HepG2 (cell line): ENCODE results near the gene SLC13A5. TPM values are rescaled to one million over a fixed set of nuclear protein-coding genes. Genes with fewer than 3 reads are reported as not detected.

Experiments
- ATF5 ChIP-seq: sonication (generic); formaldehyde crosslinking; IDR thresholded peaks from 2 replicates; pipeline ENCODE4 v1.4.0; 2020; ENCODE audit warnings: mild to moderate bottlenecking, low read depth, missing genetic modification reagents
- GLMP ChIP-seq: sonication (generic); formaldehyde crosslinking; IDR thresholded peaks from 2 replicates; pipeline ENCODE4 v1.9.0; 2021; ENCODE audit warnings: missing genetic modification reagents, mild to moderate bottlenecking, borderline replicate concordance
- HDAC1 ChIP-seq: sonication (generic); formaldehyde crosslinking; IDR thresholded peaks from 2 replicates; pipeline ENCODE4 v1.5.1; 2020; ENCODE audit warnings: mild to moderate bottlenecking, missing genetic modification reagents
- IRF9 ChIP-seq: sonication (generic); formaldehyde crosslinking; IDR thresholded peaks from 2 replicates; pipeline ENCODE4 v1.8.0; 2022; ENCODE audit warnings: missing genetic modification reagents, mild to moderate bottlenecking, borderline replicate concordance
- MAZ ChIP-seq, 2 experiments: sonication (generic) in 1 of 2; formaldehyde crosslinking in 1 of 2; IDR thresholded peaks; 2 replicates each; pipeline versions ENCODE4 v1.5.0 to v1.6.1; 2012 to 2020; ENCODE audit warnings: low read depth in 2 of 2, mild to moderate bottlenecking in 2 of 2, borderline replicate concordance in 1 of 2, improper control_type of control experiment in 1 of 2, low read length in 1 of 2, missing genetic modification reagents in 1 of 2, moderate library complexity in 1 of 2
- MTA3 ChIP-seq: sonication (generic); formaldehyde crosslinking; IDR thresholded peaks from 2 replicates; pipeline ENCODE4 v1.4.0; 2020; ENCODE audit warnings: missing genetic modification reagents
- MXD4 ChIP-seq: IDR thresholded peaks from 2 replicates; pipeline ENCODE4 v1.6.1; 2016; ENCODE audit warnings: mild to moderate bottlenecking, missing biosample characterization, missing genetic modification reagents
- NONO ChIP-seq, 2 experiments: fragments of 450-650 bp in 1 of 2; sonication (generic) in 1 of 2; formaldehyde crosslinking in 1 of 2; IDR thresholded peaks in 1 of 2; conservative IDR thresholded peaks in 1 of 2; 2 replicates each; pipeline versions ENCODE4 v1.6.1 to v1.8.0; 2017 to 2022; ENCODE audit warnings: mild to moderate bottlenecking in 1 of 2, missing genetic modification reagents in 1 of 2, moderate library complexity in 1 of 2
- SP4 ChIP-seq: sonication (generic); formaldehyde crosslinking; IDR thresholded peaks from 2 replicates; pipeline ENCODE4 v1.8.1; 2023; ENCODE audit warnings: mild to moderate bottlenecking, missing genetic modification reagents
- ZFAT ChIP-seq: sonication (generic); formaldehyde crosslinking; conservative IDR thresholded peaks from 2 replicates; pipeline ENCODE4 v1.8.1; 2023; ENCODE audit warnings: missing genetic modification reagents, inconsistent platforms
- ZNF12 ChIP-seq: sonication (generic); formaldehyde crosslinking; IDR thresholded peaks from 2 replicates; pipeline ENCODE4 v1.5.0; 2020; ENCODE audit warnings: missing genetic modification reagents
- ZNF224 ChIP-seq: sonication (generic); formaldehyde crosslinking; IDR thresholded peaks from 2 replicates; pipeline ENCODE4 v1.5.0; 2020; ENCODE audit warnings: mild to moderate bottlenecking, missing genetic modification reagents
- ZNF264 ChIP-seq: sonication (generic); formaldehyde crosslinking; IDR thresholded peaks from 2 replicates; pipeline ENCODE4 v1.4.0; 2020; ENCODE audit warnings: missing genetic modification reagents
- ZNF34 ChIP-seq: sonication (generic); formaldehyde crosslinking; IDR thresholded peaks from 2 replicates; pipeline ENCODE4 v1.4.0; 2020; ENCODE audit warnings: mild to moderate bottlenecking, missing genetic modification reagents, borderline replicate concordance
- ZNF530 ChIP-seq: sonication (generic); formaldehyde crosslinking; IDR thresholded peaks from 2 replicates; pipeline ENCODE4 v1.5.0; 2020; ENCODE audit warnings: low read depth, mild to moderate bottlenecking, missing genetic modification reagents
- ZNF614 ChIP-seq: IDR thresholded peaks from 2 replicates; pipeline ENCODE4 v1.6.1; 2018; ENCODE audit warnings: missing biosample characterization, missing genetic modification reagents, inconsistent platforms, borderline replicate concordance
- ZNF674 ChIP-seq: sonication (generic); formaldehyde crosslinking; IDR thresholded peaks from 2 replicates; pipeline ENCODE4 v1.5.0; 2020; ENCODE audit warnings: low read depth, mild to moderate bottlenecking, missing genetic modification reagents
- ZNF687 ChIP-seq: sonication (generic); formaldehyde crosslinking; IDR thresholded peaks from 2 replicates; pipeline ENCODE4 v1.5.1; 2020; ENCODE audit warnings: mild to moderate bottlenecking, missing genetic modification reagents, moderate library complexity
- polyA plus RNA-seq, 8 experiments: library from polyadenylated mRNA; depleted of rRNA in 3 of 8; stranded (reverse) in 7 of 8; unstranded in 1 of 8; fragments of >200 nt; fragmentation: Illumina TruSeq in 4 of 8; extraction: Trizol in 4 of 8; gene quantifications; 2 replicates each; pipeline versions ENCODE4 v1.2.1 to v1.2.3, GENCODE V29; 2011 to 2016; ENCODE audit warnings: low read depth in 4 of 8, missing spikeins in 1 of 8, mixed read lengths in 1 of 8; ENCODE audit not compliant: insufficient read depth in 1 of 8
- total RNA-seq, 5 experiments: library from RNA; depleted of rRNA; stranded (reverse); fragments of >200 nt; fragmentation: Illumina TruSeq; extraction: Trizol; gene quantifications; 2 replicates each; pipeline ENCODE4 v1.2.3, GENCODE V29; 2016; ENCODE audit warnings: low read depth in 1 of 5
- TF ChIP-seq, protein P1 (sequence below): sonication (generic); formaldehyde crosslinking; IDR thresholded peaks from 2 replicates; pipeline ENCODE4 v1.5.0; 2020; ENCODE audit warnings: missing genetic modification reagents

SLC13A5 gene
- total and polyA plus RNA-seq, 2 of the 13 experiments (the other 11 are each of a cell fraction or from before 2014, with no cell fraction given): 42.8 to 310 TPM

GRCh38 chr17:6711681-6712057, 1.5 kb downstream of the SLC13A5 start (continued):
- TF ChIP-seq ZNF530 (CRISPR knock-in tag) (no peak), ZNF34 (CRISPR knock-in tag) (no peak), MTA3 (CRISPR knock-in tag) (no peak), ZNF614 (no peak), HDAC1 (CRISPR knock-in tag) (no peak), ATF5 (CRISPR knock-in tag) (no peak), ZNF674 (CRISPR knock-in tag) (no peak), ZNF224 (no peak), ZNF264 (CRISPR knock-in tag) (0 out of 2 replicates have a peak, but pooled peaks have one; percentile 39), MAZ (IDR thresholded peaks at IDR 0.05; ENCODE audit: borderline replicate concordance, low read depth, low read length) (no peak), MAZ (CRISPR knock-in tag; IDR thresholded peaks at IDR 0.05; ENCODE audit: low read depth) (peak; percentile 7; the same call in 1 of the 2 replicates), ZFAT (CRISPR knock-in tag) (no peak), NONO (IDR thresholded peaks at IDR 0.05) (no peak), NONO (CRISPR knock-in tag; conservative IDR thresholded peaks at IDR 0.05) (peak; percentile 57; the same call in 1 of the 2 replicates), ZNF687 (CRISPR knock-in tag) (no peak), MXD4 (CRISPR knock-in tag) (no peak), SP4 (CRISPR knock-in tag) (no peak), GLMP (CRISPR knock-in tag) (no peak), ZNF12 (CRISPR knock-in tag) (no peak), IRF9 (CRISPR knock-in tag) (no peak)
- TF ChIP-seq, protein P1, sequence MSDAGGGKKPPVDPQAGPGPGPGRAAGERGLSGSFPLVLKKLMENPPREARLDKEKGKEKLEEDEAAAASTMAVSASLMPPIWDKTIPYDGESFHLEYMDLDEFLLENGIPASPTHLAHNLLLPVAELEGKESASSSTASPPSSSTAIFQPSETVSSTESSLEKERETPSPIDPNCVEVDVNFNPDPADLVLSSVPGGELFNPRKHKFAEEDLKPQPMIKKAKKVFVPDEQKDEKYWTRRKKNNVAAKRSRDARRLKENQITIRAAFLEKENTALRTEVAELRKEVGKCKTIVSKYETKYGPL: no peak
